GM04504 (cell line): ENCODE data around the gene CXCL11.
A peak's percentile ranks its signal among the peaks of the same experiment; 100 is the strongest.
"Not testable (repeated sequence)": the region's sequence is repeated elsewhere in the genome, so short reads cannot be mapped to it uniquely, and the experiment has no call there.

Experiments
- DNase-seq: peaks from one replicate; pipeline ENCODE4 v3.0.0-alpha.2; 2012; ENCODE audit warnings: low read depth

Gene CXCL11

DNA sequence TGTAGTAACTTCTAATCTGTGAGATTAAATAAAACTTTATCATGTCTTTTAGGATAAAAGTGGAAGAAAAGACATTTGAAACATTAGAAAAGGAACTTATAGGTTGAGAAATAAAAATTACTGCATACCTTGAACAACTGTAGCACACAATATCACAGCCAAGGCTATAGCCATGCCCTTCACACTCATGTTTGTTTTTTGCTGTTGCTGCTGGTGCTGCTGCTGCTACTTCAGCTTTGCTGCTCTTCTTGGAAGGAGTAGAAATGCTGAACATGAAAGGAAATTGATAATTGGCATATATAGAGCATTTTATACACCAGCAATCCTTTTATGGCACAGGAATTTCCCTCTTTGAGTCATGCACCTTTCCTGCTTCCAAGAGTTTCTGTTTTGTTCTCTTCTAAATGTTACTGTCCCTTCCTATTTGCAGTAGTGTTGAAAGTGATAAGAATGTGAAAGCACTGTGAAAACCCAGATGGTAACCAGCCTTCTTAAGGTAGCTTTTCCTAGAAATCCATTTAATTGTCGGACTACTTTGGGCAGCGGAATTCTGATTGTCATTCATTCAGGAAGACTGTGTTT, at the start of gene CXCL11:
Gene CXCL11 (minus strand): TSS at position 272 of the 582 bp plus-strand sequence. CDS start 83 bp downstream, at position 189.
- DNase-seq: no peak

- DNase-seq: no peak
Measured at GRCh38 chr4:76084542-76084941, 48.7 kb upstream of the CXCL11 start.

DNA sequence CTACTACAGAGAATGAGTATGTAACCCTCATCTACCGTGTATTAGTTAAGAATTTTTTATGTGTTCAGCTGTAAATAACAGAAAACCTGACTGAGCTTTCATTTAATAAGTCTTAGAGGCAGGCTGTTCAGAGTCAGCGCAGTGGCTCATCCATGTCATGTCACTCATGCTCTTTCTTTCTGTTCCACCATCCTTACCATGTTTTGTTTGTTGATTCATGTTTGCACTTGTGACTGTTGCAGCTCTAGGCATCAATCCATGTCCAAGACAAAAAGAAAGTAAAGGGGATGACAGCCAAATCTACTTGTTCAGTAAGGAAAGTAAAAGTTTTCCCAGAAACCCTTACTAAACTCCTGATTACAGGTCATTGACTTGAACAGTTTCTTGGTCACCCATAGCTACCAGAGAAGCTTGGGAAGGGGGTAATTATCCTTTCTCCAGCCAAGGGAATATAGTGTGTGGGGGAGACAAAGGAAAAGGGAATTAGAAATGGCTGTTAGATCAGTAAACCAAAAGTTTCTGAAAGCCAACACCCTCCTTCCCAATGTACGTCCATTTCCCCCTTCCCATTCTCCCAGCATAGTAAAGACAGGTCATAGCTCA, 47.6 kb upstream of the CXCL11 start:
- no peak for DNase-seq

- no peak for DNase-seq
Measured at GRCh38 chr4:76078033-76078613, 42.3 kb upstream of the CXCL11 start.

DNA sequence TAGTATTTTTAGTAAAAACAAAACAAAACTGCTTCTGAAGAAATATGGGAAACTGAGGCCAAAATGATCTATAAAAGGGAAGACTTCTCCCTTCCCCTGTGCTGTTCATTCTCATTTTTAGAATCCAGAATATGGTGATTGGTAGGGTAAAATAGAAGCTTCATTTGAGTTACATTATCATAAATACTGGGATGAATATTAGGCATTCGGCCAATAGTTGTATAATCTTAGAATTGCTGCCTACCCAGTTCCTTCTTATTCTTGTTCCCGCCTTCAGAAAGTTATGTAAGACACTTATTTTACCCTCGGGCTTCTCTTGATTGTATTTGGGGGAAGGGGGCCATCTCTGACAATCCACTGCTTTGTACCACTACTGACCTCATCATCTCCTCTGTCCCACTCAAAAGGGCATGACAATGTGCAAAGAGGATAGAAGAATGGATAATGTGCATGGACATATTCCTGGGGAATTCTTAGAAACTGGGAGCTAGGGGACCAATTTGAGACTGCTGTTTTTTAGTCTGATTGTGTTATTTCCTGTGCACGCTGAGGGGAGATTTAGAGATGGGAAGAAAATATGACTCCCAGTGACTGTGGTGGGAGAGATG, 39.2 kb upstream of the CXCL11 start:
- no peak for DNase-seq

- no peak for DNase-seq
Measured at GRCh38 chr4:76074468-76074867, 38.6 kb upstream of the CXCL11 start, which contains the start of gene ART3. ART3 (plus strand) TSS chr4:76074709; CDS start chr4:76075890, 1,181 bp downstream.

GRCh38 chr4:76072760-76073159, 36.9 kb upstream of the CXCL11 start:
- DNase-seq: no peak

DNA sequence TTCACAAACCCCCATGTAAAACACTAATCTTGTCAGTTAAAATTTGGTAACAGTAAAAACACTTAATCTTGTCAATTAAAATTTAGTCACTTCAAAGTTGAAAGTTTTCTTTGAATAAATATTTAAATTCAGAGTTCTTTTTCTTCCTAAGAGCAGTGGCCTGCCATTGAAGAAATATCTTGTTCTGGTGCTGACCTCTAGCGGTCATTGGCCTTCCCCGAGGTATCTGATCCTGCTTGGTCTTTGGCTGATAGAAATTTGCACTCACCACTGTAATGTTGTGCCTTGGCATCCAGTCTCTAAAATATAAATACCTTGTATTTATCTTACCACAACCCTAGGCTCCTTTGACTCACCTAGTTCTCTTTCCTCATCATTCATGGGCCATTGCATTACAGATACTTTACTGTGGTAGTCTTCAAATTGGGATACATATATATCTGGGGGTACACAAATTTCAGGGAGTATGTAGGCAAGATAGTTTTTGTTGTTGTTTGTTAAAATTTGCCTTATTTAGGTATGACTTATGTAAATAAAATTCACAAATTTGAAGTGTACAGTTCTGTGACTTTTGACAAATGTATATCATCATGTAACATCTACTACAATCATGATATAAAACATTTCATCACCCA, 31.9 kb upstream of the CXCL11 start:
- peak; percentile 38 for DNase-seq

- DNase-seq: no peak
Measured at GRCh38 chr4:76066546-76066945, 30.7 kb upstream of the CXCL11 start.

- no peak for DNase-seq
Measured at GRCh38 chr4:76061982-76062381, 26.1 kb upstream of the CXCL11 start.

DNA sequence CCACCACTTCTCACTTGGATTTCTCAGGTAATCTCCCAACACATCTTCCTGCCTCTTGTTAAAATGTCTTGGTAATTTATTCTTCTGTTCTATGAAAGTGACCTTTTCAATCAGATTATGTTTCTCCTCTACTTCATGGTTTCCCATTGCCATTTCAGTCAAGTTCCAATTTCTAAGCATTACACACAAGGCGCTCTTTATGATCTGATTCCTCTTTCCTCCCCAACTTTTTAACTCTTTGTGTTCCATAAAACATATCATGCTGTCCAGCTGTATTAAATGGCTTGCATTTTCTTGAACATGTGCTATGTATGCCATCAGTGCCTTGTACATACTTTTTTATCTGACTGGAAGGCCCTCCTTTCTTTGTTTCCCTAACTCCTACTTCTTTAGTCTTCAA, 25.6 kb upstream of the CXCL11 start:
- DNase-seq: no peak

GRCh38 chr4:76060506-76060905, 24.6 kb upstream of the CXCL11 start:
- no peak for DNase-seq

GRCh38 chr4:76059750-76060149, 23.9 kb upstream of the CXCL11 start:
- DNase-seq: no peak

GRCh38 chr4:76058888-76059426, 23.1 kb upstream of the CXCL11 start:
- no peak for DNase-seq

DNA sequence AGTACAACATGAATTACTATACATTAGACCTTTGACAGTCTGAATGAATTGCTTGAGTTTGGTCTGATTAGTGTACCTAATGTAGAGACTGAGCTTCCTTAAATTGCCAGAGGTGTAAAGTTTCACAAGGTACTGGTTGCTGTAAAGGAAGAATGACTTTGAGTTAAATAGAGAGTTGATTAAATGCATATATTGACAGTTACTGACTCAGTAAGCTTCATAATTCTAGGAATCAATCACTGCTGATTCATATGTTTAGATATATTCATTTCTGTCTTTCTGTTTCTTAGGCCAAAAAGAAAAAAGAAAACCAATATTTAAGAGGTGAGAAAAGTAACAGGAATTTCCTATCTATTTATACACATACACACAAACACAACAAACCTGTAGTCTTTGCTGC, 22.4 kb upstream of the CXCL11 start:
- no peak for DNase-seq

- no peak for DNase-seq
Measured at GRCh38 chr4:76055421-76055820, 19.6 kb upstream of the CXCL11 start.

DNA sequence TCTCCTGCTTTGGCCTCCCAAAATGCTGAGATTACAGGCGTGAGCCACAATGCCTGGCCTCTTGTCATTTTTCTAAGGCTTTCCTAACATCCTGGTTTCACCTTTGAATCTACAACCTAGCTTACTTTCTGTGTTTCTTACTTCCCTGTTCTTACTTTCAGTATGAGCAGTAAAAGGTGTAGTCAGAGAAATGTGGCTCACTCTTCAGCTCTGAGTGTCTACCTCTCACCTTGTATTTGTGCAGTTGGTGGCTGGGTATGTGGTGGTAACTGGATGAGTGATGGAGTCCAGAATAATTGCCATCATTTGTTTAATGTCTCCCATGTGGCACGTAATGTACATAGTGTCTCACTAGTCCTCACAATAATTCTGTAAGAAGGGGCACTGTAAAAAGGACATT, 19.1 kb upstream of the CXCL11 start:
- no peak for DNase-seq

- no peak for DNase-seq
Measured at GRCh38 chr4:76053730-76054129, 17.9 kb upstream of the CXCL11 start.

- not testable (repeated sequence) for DNase-seq
Measured at GRCh38 chr4:76050560-76051050, 14.7 kb upstream of the CXCL11 start.

GRCh38 chr4:76049860-76050416, 14.1 kb upstream of the CXCL11 start:
- DNase-seq: not testable (repeated sequence)

DNA sequence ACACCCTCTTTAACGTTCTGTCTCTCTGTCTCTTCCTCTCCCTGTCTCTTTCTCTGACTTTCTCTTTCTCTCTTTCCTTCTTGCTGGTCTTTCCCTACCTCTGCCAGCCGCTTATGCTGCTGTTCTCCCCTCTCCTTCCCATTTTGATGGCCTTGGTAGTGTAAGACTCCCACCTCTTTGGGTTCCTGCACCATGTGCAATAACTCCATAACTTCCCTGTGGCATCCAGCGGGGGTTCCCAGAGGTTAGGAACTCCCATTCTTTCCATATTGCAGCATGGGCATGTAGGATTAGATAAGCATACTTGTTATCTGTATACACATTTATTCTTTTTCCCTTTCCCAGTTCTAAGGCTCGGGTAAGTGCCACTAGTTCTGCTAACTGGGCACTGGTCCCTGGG, 8.8 kb upstream of the CXCL11 start:
- DNase-seq: not testable (repeated sequence)

- not testable (repeated sequence) for DNase-seq
Measured at GRCh38 chr4:76043306-76043705, 7.4 kb upstream of the CXCL11 start.
